Measurements from ENCODE around the gene ERBB4. TPM values are rescaled to one million over a fixed set of nuclear protein-coding genes. Genes with fewer than 3 reads are reported as not detected.
"Not testable (repeated sequence)": the region's sequence is repeated elsewhere in the genome, so short reads cannot be mapped to it uniquely, and the experiment has no call there.

ERBB4 gene
- total RNA-seq, 2 donors from 2014 or later, result not detected

- no peaks in the 10 kb centered on the region for H3K27me3 Mint-ChIP-seq
- no peaks in the 10 kb centered on the region for H3K9me3 Mint-ChIP-seq
- no peak overlapping the region for H3K27ac Mint-ChIP-seq
- no peaks in the 10 kb centered on the region for H3K36me3 Mint-ChIP-seq
- ATAC-seq (no peak), DNase-seq (ENCODE audit: low spot score) (no peak)
- H3K4me3 Mint-ChIP-seq, result no peak overlapping the region
- no peaks in the 10 kb centered on the region for H3K4me1 Mint-ChIP-seq (ENCODE audit: low read depth in 2 of 2)
Measured at GRCh38 chr2:212265777-212266176, 272.8 kb downstream of the ERBB4 start.

DNA sequence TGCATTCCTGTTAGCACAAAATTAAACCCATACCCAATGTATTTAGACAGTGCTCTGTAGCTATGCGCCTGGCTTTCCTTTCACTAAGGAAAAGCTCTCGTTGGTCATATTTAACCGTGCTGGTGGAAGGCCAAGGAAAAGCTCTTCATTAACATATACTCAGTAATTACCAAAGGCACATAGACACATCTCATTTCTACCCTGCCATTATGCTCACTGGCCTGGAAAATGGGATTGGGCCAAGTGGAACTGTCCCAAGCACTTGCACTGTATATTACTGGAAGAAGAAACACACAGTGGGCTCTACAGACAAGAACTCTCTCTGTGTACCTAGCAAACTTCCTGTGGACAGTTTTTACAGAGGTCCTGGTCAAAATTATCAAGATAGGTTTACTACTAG is 274.4 kb downstream of the ERBB4 start:
- no peak overlapping the region for H3K4me3 Mint-ChIP-seq
- no peaks in the 10 kb centered on the region for H3K4me1 Mint-ChIP-seq (ENCODE audit: low read depth in 2 of 2)
- H3K9me3 Mint-ChIP-seq, result no peaks in the 10 kb centered on the region
- no peaks in the 10 kb centered on the region for H3K27me3 Mint-ChIP-seq
- DNase-seq (ENCODE audit: low spot score) (no peak), ATAC-seq (no peak)
- no peak overlapping the region for H3K27ac Mint-ChIP-seq
- H3K36me3 Mint-ChIP-seq, result no peaks in the 10 kb centered on the region

DNA sequence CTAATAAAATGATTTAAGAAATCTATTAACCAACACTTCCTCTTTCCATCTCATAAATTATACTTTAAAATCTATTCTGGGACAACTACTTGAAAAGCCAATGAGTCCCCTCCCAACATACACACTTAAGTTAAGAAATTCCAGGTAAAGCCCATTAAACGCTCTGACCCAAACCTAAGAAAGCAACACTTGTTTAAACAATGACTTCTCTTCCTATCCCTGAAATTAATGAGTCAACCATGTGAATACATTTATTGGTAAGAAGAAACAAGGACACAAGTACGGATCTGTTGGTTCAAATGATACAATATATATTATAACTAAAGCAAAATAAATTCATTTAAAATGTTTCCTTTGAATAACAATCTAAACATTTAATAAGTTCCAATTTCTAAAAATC is 279.4 kb downstream of the ERBB4 start:
- Mint-ChIP-seq H3K36me3 (no peaks in the 10 kb centered on the region), H3K27me3 (no peaks in the 10 kb centered on the region), H3K4me3 (no peak overlapping the region), H3K27ac (no peak overlapping the region), H3K9me3 (no peaks in the 10 kb centered on the region), H3K4me1 (ENCODE audit: low read depth in 2 of 2) (no peaks in the 10 kb centered on the region)
- DNase-seq (ENCODE audit: low spot score) (no peak), ATAC-seq (no peak)

DNA sequence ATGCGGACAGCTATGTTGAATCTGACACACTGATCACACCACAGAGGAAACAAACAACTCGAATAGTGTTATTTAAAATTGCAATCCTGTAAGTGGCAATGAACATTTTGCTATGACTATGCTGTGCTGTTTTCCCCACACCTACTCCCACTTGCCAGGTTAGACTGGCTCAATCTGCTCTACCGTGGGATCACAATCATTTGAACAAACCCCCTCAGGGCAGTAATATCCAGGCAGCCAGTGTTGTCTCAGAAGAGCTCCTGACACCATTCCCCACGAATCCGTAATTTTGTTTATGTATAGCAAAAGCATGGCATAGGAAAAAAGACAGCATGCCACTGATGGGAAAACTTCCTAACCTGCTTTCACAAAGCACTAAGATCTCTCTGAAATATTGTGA is 284.3 kb downstream of the ERBB4 start:
- no peaks in the 10 kb centered on the region for H3K27me3 Mint-ChIP-seq
- ATAC-seq (no peak), DNase-seq (ENCODE audit: low spot score) (no peak)
- H3K36me3 Mint-ChIP-seq, result no peaks in the 10 kb centered on the region
- H3K4me1 Mint-ChIP-seq (ENCODE audit: low read depth in 2 of 2), result no peaks in the 10 kb centered on the region
- no peak overlapping the region for H3K4me3 Mint-ChIP-seq
- H3K9me3 Mint-ChIP-seq, result no peaks in the 10 kb centered on the region
- H3K27ac Mint-ChIP-seq, result no peak overlapping the region

GRCh38 chr2:212249451-212249850 is 289.2 kb downstream of the ERBB4 start:
- Mint-ChIP-seq H3K4me1 (ENCODE audit: low read depth in 2 of 2) (no peaks in the 10 kb centered on the region), H3K27me3 (no peaks in the 10 kb centered on the region), H3K36me3 (no peaks in the 10 kb centered on the region), H3K27ac (no peak overlapping the region), H3K4me3 (no peak overlapping the region), H3K9me3 (no peaks in the 10 kb centered on the region)
- no peak for DNase-seq (ENCODE audit: low spot score)
- no peak for ATAC-seq

DNA sequence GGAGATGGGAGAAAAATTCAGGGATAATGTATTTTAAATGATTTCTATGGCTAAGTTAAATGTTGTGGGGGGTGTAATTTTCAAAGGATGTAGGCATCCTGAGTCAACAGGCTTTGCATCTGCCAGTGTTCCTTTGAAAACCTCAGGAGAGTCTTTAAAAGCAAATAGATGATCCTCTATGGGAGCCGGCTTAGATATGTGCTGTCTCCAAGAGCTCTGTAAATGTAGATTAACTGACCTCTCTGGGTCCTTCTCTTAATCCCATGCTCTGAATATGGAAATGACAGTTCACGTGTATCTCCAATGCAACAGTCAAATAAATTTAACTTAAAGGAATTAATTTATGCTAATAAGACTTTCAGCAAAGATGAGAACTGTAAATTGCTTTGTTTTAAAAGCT is 292.7 kb downstream of the ERBB4 start:
- ATAC-seq, result no peak
- H3K9me3 Mint-ChIP-seq, result no peaks in the 10 kb centered on the region
- DNase-seq (ENCODE audit: low spot score), result no peak
- H3K27ac Mint-ChIP-seq, result no peak overlapping the region
- H3K4me1 Mint-ChIP-seq (ENCODE audit: low read depth in 2 of 2), result no peaks in the 10 kb centered on the region
- no peaks in the 10 kb centered on the region for H3K36me3 Mint-ChIP-seq
- no peak overlapping the region for H3K4me3 Mint-ChIP-seq
- H3K27me3 Mint-ChIP-seq, result no peaks in the 10 kb centered on the region

DNA sequence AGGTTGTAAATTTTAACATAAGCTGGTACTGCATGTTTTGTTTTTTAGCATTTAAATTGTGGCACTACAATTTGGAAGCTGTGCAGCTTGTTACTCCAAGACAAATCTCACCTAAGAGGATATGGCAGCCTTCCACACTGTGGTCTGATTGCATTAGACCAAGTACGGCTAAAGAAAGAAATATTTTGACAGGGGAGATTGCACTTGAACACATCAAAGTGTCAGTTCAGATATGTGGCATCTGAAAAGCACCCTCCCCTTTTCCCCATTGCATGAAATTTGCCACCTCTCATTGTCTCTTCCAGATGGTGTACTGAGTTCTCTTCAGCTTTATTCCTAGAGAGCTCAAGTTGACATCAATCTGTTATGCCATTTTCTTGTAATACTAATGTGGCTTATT is 295.9 kb downstream of the ERBB4 start:
- ATAC-seq, result no peak
- Mint-ChIP-seq H3K4me3 (no peak overlapping the region), H3K4me1 (ENCODE audit: low read depth in 2 of 2) (no peaks in the 10 kb centered on the region)

GRCh38 chr2:212238152-212238551 is 300.4 kb downstream of the ERBB4 start:
- not testable (repeated sequence) for ATAC-seq; H3K4me3 Mint-ChIP-seq; H3K27me3 Mint-ChIP-seq; DNase-seq (ENCODE audit: low spot score); H3K4me1 Mint-ChIP-seq (ENCODE audit: low read depth in 2 of 2); H3K36me3 Mint-ChIP-seq; H3K27ac Mint-ChIP-seq
- H3K9me3 Mint-ChIP-seq, result peaks cover 12% of the 10 kb centered on the region

More for the DNA sequence above, 295.9 kb downstream of the ERBB4 start:
- DNase-seq (ENCODE audit: low spot score), result no peak
- H3K27me3 Mint-ChIP-seq, result no peaks in the 10 kb centered on the region
- no peak overlapping the region for H3K27ac Mint-ChIP-seq
- H3K9me3 Mint-ChIP-seq, result no peaks in the 10 kb centered on the region
- H3K36me3 Mint-ChIP-seq, result no peaks in the 10 kb centered on the region

- H3K9me3 Mint-ChIP-seq, result peaks cover 12% of the 10 kb centered on the region
- DNase-seq (ENCODE audit: low spot score) (no peak), ATAC-seq (no peak)
- H3K36me3 Mint-ChIP-seq, result no peaks in the 10 kb centered on the region
- H3K27me3 Mint-ChIP-seq, result no peaks in the 10 kb centered on the region
- no peak overlapping the region for H3K27ac Mint-ChIP-seq
- H3K4me1 Mint-ChIP-seq (ENCODE audit: low read depth in 2 of 2), result no peaks in the 10 kb centered on the region
- no peak overlapping the region for H3K4me3 Mint-ChIP-seq
Measured at GRCh38 chr2:212237350-212238095, 301.1 kb downstream of the ERBB4 start.

GRCh38 chr2:212228743-212229171 is 309.8 kb downstream of the ERBB4 start:
- ATAC-seq, result no peak
- H3K27me3 Mint-ChIP-seq, result no peaks in the 10 kb centered on the region
- H3K4me3 Mint-ChIP-seq, result no peak overlapping the region
- no peaks in the 10 kb centered on the region for H3K36me3 Mint-ChIP-seq
- H3K4me1 Mint-ChIP-seq (ENCODE audit: low read depth in 2 of 2), result no peaks in the 10 kb centered on the region
- no peak for DNase-seq (ENCODE audit: low spot score)
- no peak overlapping the region for H3K27ac Mint-ChIP-seq
- peaks cover 6% of the 10 kb centered on the region for H3K9me3 Mint-ChIP-seq

GRCh38 chr2:212227755-212228154 is 310.8 kb downstream of the ERBB4 start:
- H3K36me3 Mint-ChIP-seq, result no peaks in the 10 kb centered on the region
- H3K4me1 Mint-ChIP-seq (ENCODE audit: low read depth in 2 of 2), result no peaks in the 10 kb centered on the region
- H3K27ac Mint-ChIP-seq, result no peak overlapping the region
- ATAC-seq, result no peak
- no peak overlapping the region for H3K4me3 Mint-ChIP-seq
- DNase-seq (ENCODE audit: low spot score), result no peak
- H3K9me3 Mint-ChIP-seq, result peaks cover 6% of the 10 kb centered on the region
- H3K27me3 Mint-ChIP-seq, result no peaks in the 10 kb centered on the region

DNA sequence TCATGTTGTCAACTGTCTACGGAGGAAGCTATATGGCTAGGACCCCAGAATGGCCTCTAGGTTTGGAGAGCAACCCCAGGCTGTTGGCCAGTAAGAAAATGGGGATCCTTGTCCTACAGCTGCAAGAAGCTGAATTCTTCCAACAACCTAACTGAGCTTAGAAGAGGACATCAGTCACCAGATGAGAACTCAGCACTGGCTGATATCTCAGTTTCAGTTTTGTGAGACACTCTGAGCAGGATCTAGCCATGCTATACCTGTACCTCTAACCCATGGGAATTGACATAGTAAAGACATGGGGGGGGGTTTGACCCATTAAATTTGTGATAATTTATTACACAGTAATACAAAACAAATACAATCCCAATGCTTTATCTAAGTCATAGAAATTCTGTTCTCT is 312.5 kb downstream of the ERBB4 start:
- Mint-ChIP-seq H3K27me3 (no peaks in the 10 kb centered on the region), H3K36me3 (no peaks in the 10 kb centered on the region), H3K4me1 (ENCODE audit: low read depth in 2 of 2) (no peaks in the 10 kb centered on the region), H3K9me3 (peaks cover 6% of the 10 kb centered on the region), H3K27ac (no peak overlapping the region), H3K4me3 (no peak overlapping the region)
- DNase-seq (ENCODE audit: low spot score), result no peak
- no peak for ATAC-seq

DNA sequence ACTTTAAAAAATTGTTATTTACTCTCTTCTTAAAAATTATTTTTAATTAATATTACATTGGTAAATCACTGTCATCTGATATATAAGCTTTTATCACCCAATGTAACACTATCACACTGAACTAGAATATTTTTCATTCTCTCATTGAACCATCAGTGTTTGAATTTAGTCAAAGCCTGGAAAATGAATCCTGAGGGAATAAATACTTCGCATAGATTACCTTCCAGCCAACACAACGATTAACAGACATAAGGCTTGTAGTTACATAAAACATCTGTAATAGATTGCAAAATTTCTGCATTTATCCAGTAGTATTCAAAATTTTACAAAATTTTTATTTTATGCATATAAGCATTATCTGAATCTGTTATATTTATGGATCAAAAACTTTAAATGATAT is 314.9 kb downstream of the ERBB4 start:
- H3K27ac Mint-ChIP-seq, result no peak overlapping the region
- H3K27me3 Mint-ChIP-seq, result no peaks in the 10 kb centered on the region
- DNase-seq (ENCODE audit: low spot score), result no peak
- no peaks in the 10 kb centered on the region for H3K9me3 Mint-ChIP-seq
- no peaks in the 10 kb centered on the region for H3K4me1 Mint-ChIP-seq (ENCODE audit: low read depth in 2 of 2)
- H3K4me3 Mint-ChIP-seq, result no peak overlapping the region
- no peaks in the 10 kb centered on the region for H3K36me3 Mint-ChIP-seq
- ATAC-seq, result no peak

GRCh38 chr2:212213191-212213590 is 325.4 kb downstream of the ERBB4 start:
- Mint-ChIP-seq H3K4me1 (ENCODE audit: low read depth in 2 of 2) (no peaks in the 10 kb centered on the region), H3K27ac (no peak overlapping the region), H3K9me3 (peaks cover 7% of the 10 kb centered on the region), H3K4me3 (no peak overlapping the region), H3K36me3 (no peaks in the 10 kb centered on the region), H3K27me3 (no peaks in the 10 kb centered on the region)
- no peak for ATAC-seq
- DNase-seq (ENCODE audit: low spot score), result no peak

DNA sequence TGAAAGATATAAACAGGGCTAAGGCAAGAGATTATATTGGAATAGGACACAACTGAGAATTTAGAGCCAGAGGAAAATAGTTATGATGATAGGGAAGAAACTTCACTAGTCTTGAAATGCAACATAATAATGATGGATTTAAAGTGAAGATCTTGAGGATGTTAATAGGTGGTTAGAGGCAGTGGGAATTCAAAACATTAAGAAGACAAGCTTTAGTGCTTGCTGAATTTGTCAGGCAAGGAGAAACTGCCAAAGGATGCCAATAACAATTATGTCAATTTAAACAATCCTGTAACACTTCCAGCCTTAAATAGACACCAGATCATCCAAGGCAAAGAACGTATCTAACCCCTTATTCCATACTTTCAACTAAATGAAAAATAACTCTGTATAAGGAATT is 330.1 kb downstream of the ERBB4 start:
- ATAC-seq (no peak), DNase-seq (ENCODE audit: low spot score) (no peak)
- no peaks in the 10 kb centered on the region for H3K4me1 Mint-ChIP-seq (ENCODE audit: low read depth in 2 of 2)
- no peak overlapping the region for H3K4me3 Mint-ChIP-seq
- H3K27me3 Mint-ChIP-seq, result no peaks in the 10 kb centered on the region
- no peaks in the 10 kb centered on the region for H3K36me3 Mint-ChIP-seq
- no peak overlapping the region for H3K27ac Mint-ChIP-seq
- H3K9me3 Mint-ChIP-seq, result peaks cover 7% of the 10 kb centered on the region
